IMR-90 (cell line): ENCODE measurements around the gene TMEM200A. TPM values are rescaled to one million over a fixed set of nuclear protein-coding genes. Genes with fewer than 3 reads are reported as not detected.

Experiments
- ATAC-seq: fragments of 200-7000 bp; cut with Tn5 transposase; 2 replicates; pipeline ENCODE4 v1.9.1; 2020; ENCODE audit warnings: low read depth, mild to moderate bottlenecking, moderate library complexity
- Bru-seq: library from RNA; stranded (reverse); fragments of 400-500 nt; gene quantifications from one replicate; lab custom pipeline; 2021; lab: Mats Ljungman, UMichigan
- BruChase-seq, 2 experiments: library from RNA; stranded (reverse); fragments of 400-500 nt; gene quantifications; one replicate each; lab custom pipeline; 2021; lab: Mats Ljungman, UMichigan
- BruUV-seq: library from RNA; stranded (reverse); fragments of 400-500 nt; replicated peaks from 2 replicates; lab custom pipeline; 2021; lab: Mats Ljungman, UMichigan
- CTCF ChIA-PET: fragments of 300-600 bp; formaldehyde crosslinking; extraction: SDS; loops from one replicate; lab custom pipeline; 2021; ENCODE audit warnings: antibody characterized with exemption; lab: Yijun Ruan, JAX
- POLR2A ChIA-PET: fragments of 300-600 bp; sonication (Branson Sonifier 250); formaldehyde crosslinking; loops from one replicate; lab custom pipeline; 2022; ENCODE audit warnings: antibody characterized with exemption; ENCODE audit not compliant: unreplicated experiment; lab: Charles Lee
- DNase-seq: peaks from one replicate; pipeline ENCODE4 v3.0.0; 2013
- H2AFZ ChIP-seq: replicated peaks from 2 replicates; pipeline ENCODE3; 2013; ENCODE audit warnings: low read length, mild to moderate bottlenecking; ENCODE audit not compliant: poor library complexity
- H2AK5ac ChIP-seq: 2 replicates; pipeline ENCODE4 v1.6.1; 2013; ENCODE audit warnings: low read depth, low read length, inconsistent platforms
- H2AK9ac ChIP-seq: replicated peaks from 2 replicates; pipeline ENCODE3; 2013; ENCODE audit warnings: mild to moderate bottlenecking, low read depth, low read length, moderate library complexity; ENCODE audit not compliant: poor library complexity
- H2BK120ac ChIP-seq: 2 replicates; pipeline ENCODE4 v1.6.1; 2013; ENCODE audit warnings: low read depth, low read length, inconsistent platforms
- H2BK15ac ChIP-seq: 3 replicates; pipeline ENCODE4 v1.6.1; 2013; ENCODE audit warnings: low read depth, low read length, inconsistent platforms
- H2BK20ac ChIP-seq: 2 replicates; pipeline ENCODE4 v1.6.1; 2013; ENCODE audit warnings: low read depth, mild to moderate bottlenecking, inconsistent platforms, low read length, moderate library complexity
- H2BK5ac ChIP-seq: 2 replicates; pipeline ENCODE4 v1.6.1; 2013; ENCODE audit warnings: mild to moderate bottlenecking, low read depth, low read length, inconsistent platforms; ENCODE audit not compliant: poor library complexity, severe bottlenecking
- H3K14ac ChIP-seq: replicated peaks from 2 replicates; pipeline ENCODE4 v1.6.1; 2013; ENCODE audit warnings: low read depth, low read length, inconsistent platforms
- H3K18ac ChIP-seq: 2 replicates; pipeline ENCODE4 v1.6.1; 2013; ENCODE audit warnings: low read depth, low read length, control low read depth
- H3K23ac ChIP-seq: 2 replicates; pipeline ENCODE4 v1.6.1; 2013; ENCODE audit warnings: low read depth, low read length, inconsistent platforms
- H3K27ac ChIP-seq: 2 replicates; pipeline ENCODE4 v1.5.1; 2013; ENCODE audit warnings: mild to moderate bottlenecking, control low read depth, low read length; ENCODE audit not compliant: insufficient read depth
- H3K27me3 ChIP-seq: 2 replicates; pipeline ENCODE4 v1.6.1; 2013; ENCODE audit warnings: low read length; ENCODE audit not compliant: control insufficient read depth, insufficient read depth
- H3K36me3 ChIP-seq: 2 replicates; pipeline ENCODE4 v1.6.1; 2013; ENCODE audit warnings: low read length, mixed read lengths; ENCODE audit not compliant: control insufficient read depth, insufficient read depth
- H3K4ac ChIP-seq: 2 replicates; pipeline ENCODE4 v1.6.1; 2013; ENCODE audit warnings: low read depth, low read length, inconsistent platforms
- H3K4me1 ChIP-seq: 2 replicates; pipeline ENCODE4 v1.6.1; 2013; ENCODE audit warnings: low read length, mixed read lengths; ENCODE audit not compliant: control insufficient read depth, insufficient read depth
- H3K4me2 ChIP-seq: 2 replicates; pipeline ENCODE4 v1.6.1; 2013; ENCODE audit warnings: low read depth, mild to moderate bottlenecking, control low read depth, low read length, moderate library complexity
- H3K4me3 ChIP-seq: 2 replicates; pipeline ENCODE4 v1.5.1; 2013; ENCODE audit warnings: low read depth, mild to moderate bottlenecking, control low read depth, low read length, moderate library complexity; ENCODE audit not compliant: insufficient read depth
- H3K56ac ChIP-seq: 2 replicates; pipeline ENCODE4 v1.6.1; 2013; ENCODE audit warnings: low read length, inconsistent platforms; ENCODE audit not compliant: insufficient read depth; ENCODE audit errors: extremely low read depth
- H3K79me1 ChIP-seq, 2 experiments: 2 replicates each; pipeline ENCODE4 v1.6.1; 2013; ENCODE audit warnings: low read length in 2 of 2, inconsistent platforms in 1 of 2, low read depth in 1 of 2
- H3K9ac ChIP-seq: 2 replicates; pipeline ENCODE4 v1.6.1; 2013; ENCODE audit warnings: low read depth, low read length, control low read depth
- H3K9me1 ChIP-seq: 2 replicates; pipeline ENCODE4 v1.6.1; 2013; ENCODE audit warnings: low read length, inconsistent platforms; ENCODE audit not compliant: insufficient read depth
- H3K9me3 ChIP-seq: 2 replicates; pipeline ENCODE4 v1.6.1; 2013; ENCODE audit warnings: low read length; ENCODE audit not compliant: control insufficient read depth, insufficient read depth
- H4K20me1 ChIP-seq: 2 replicates; pipeline ENCODE4 v1.6.1; 2013; ENCODE audit warnings: low read length, inconsistent platforms; ENCODE audit not compliant: insufficient read depth
- H4K5ac ChIP-seq: 2 replicates; pipeline ENCODE4 v1.6.1; 2013; ENCODE audit warnings: mild to moderate bottlenecking, low read depth, low read length, control low read depth
- H4K8ac ChIP-seq, 2 experiments: 2 replicates each; pipeline ENCODE4 v1.6.1; 2013; ENCODE audit warnings: low read depth in 2 of 2, low read length in 2 of 2, control low read depth in 1 of 2, inconsistent platforms in 1 of 2
- H4K91ac ChIP-seq: 2 replicates; pipeline ENCODE4 v1.6.1; 2013; ENCODE audit warnings: low read depth, low read length, inconsistent platforms; ENCODE audit not compliant: insufficient read depth
- BHLHE40 ChIP-seq: fragments of 150-350 bp; IDR thresholded peaks from 2 replicates; pipeline ENCODE4 v1.6.1; 2016; ENCODE audit warnings: mild to moderate bottlenecking, low read depth, low read length
- CHD1 ChIP-seq: IDR thresholded peaks from 2 replicates; pipeline ENCODE4 v1.6.1; 2012; ENCODE audit warnings: low read depth, low read length, improper control_type of control experiment
- FOS ChIP-seq: fragments of 150-350 bp; IDR thresholded peaks from 2 replicates; pipeline ENCODE4 v1.6.1; 2016; ENCODE audit warnings: low read depth, low read length
- MAFK ChIP-seq: IDR thresholded peaks from 2 replicates; pipeline ENCODE4 v1.6.1; 2012; ENCODE audit warnings: low read depth, low read length, improper control_type of control experiment
- MAZ ChIP-seq: IDR thresholded peaks from 2 replicates; pipeline ENCODE4 v1.6.1; 2012; ENCODE audit warnings: low read depth, mild to moderate bottlenecking, low read length, improper control_type of control experiment, moderate library complexity, borderline replicate concordance
- MXI1 ChIP-seq: IDR thresholded peaks from 2 replicates; pipeline ENCODE4 v1.6.1; 2012; ENCODE audit warnings: low read depth, mild to moderate bottlenecking, low read length, moderate library complexity, borderline replicate concordance
- NFE2L2 ChIP-seq: fragments of 150-350 bp; IDR thresholded peaks from 2 replicates; pipeline ENCODE4 v1.6.1; 2016; ENCODE audit warnings: low read depth, mild to moderate bottlenecking, low read length
- POLR2A ChIP-seq: IDR thresholded peaks from 2 replicates; pipeline ENCODE4 v1.6.1; 2012; ENCODE audit warnings: mild to moderate bottlenecking, low read depth, low read length
- RAD21 ChIP-seq: IDR thresholded peaks from 2 replicates; pipeline ENCODE4 v1.6.1; 2012; ENCODE audit warnings: low read length, improper control_type of control experiment
- RFX5 ChIP-seq: IDR thresholded peaks from 2 replicates; pipeline ENCODE4 v1.8.0; 2012; ENCODE audit warnings: low read depth, mild to moderate bottlenecking, low read length, moderate library complexity
- WGBS, 2 experiments: methylation state at CpG; one replicate each; pipeline versions ENCODE4 v1.1.5 to v1.1.7; 2013; ENCODE audit warnings: missing lambda C conversion rate in 2 of 2; ENCODE audit not compliant: insufficient read length in 1 of 2; ENCODE audit errors: extremely low coverage in 2 of 2; 5-methylcytosine and 5-hydroxymethylcytosine counted together
- dilution Hi-C: fragments of 300-500 bp; cut with HindIII; formaldehyde crosslinking; loops from one replicate; pipeline ENCODE4 v1.14.3; 2018; ENCODE audit warnings: low sequenced_read_pairs; ENCODE audit not compliant: unreplicated experiment
- in situ Hi-C: fragments of 300-500 bp; cut with MboI; formaldehyde crosslinking; loops from 3 replicates; pipeline ENCODE4 v1.14.3; 2019; ENCODE audit warnings: low sequenced_read_pairs, inconsistent platforms, mixed read lengths
- intact Hi-C: fragments of 100-400 bp; cut with micrococcal nuclease; formaldehyde crosslinking; loops from 2 replicates; pipeline ENCODE4 v1.10.0; 2022
- long read RNA-seq: library from polyadenylated mRNA; unstranded; transcript quantifications from one replicate; pipeline ENCODE4 v2.0.0, GENCODE V29; 2021; ENCODE audit not compliant: unreplicated experiment
- polyA plus RNA-seq, 3 experiments: library from polyadenylated mRNA; depleted of rRNA; stranded (reverse); fragments of >200 nt; gene quantifications; 2 replicates each; pipeline ENCODE4 v1.2.3, GENCODE V29; 2012; ENCODE audit warnings: low replicate concordance in 1 of 3
- total RNA-seq: library from RNA; depleted of rRNA; stranded (reverse); fragments of >200 nt; gene quantifications from 2 replicates; pipeline ENCODE4 v1.2.3, GENCODE V29; 2012; rRNA removed
- TF ChIP-seq, protein P1 (sequence below): conservative IDR thresholded peaks from 2 replicates; pipeline ENCODE4 v1.5.1; 2012; ENCODE audit warnings: mild to moderate bottlenecking, low read depth, low read length, improper control_type of control experiment

TMEM200A gene
- 37.1 and 47.8 TPM in 2 replicates for total RNA-seq
- 19.4 and 22.8 TPM in 2 replicates for polyA plus RNA-seq (2012; rRNA removed)
- 7.1 and 11.5 TPM in 2 replicates for polyA plus RNA-seq (2012; cell fraction: cytosol; rRNA removed)
- 2.3 and 6.7 TPM in 2 replicates for polyA plus RNA-seq (2012; cell fraction: nucleus; rRNA removed; ENCODE audit: low replicate concordance)
- percentile 82 among the genes with signal in this experiment for Bru-seq, nascent RNA
- BruChase-seq, experiment 1, labeled RNA remaining after a 6-hour chase = percentile 58 among the genes with signal in this experiment
- BruChase-seq, experiment 2, labeled RNA remaining after a 2-hour chase = percentile 65 among the genes with signal in this experiment
- long read RNA-seq, transcript TMEM200A-204 (2 exons, 2,899 nt) = minor isoform, 14 of 57 reads
- long read RNA-seq, transcript TMEM200A-201 (3 exons, 3,512 nt) = major isoform, 22 of 57 reads
- long read RNA-seq, partial matches to known transcripts = 0 of 57 reads
- long read RNA-seq, other reads (novel, unspliced or antisense) = 21 of 57 reads

DNA sequence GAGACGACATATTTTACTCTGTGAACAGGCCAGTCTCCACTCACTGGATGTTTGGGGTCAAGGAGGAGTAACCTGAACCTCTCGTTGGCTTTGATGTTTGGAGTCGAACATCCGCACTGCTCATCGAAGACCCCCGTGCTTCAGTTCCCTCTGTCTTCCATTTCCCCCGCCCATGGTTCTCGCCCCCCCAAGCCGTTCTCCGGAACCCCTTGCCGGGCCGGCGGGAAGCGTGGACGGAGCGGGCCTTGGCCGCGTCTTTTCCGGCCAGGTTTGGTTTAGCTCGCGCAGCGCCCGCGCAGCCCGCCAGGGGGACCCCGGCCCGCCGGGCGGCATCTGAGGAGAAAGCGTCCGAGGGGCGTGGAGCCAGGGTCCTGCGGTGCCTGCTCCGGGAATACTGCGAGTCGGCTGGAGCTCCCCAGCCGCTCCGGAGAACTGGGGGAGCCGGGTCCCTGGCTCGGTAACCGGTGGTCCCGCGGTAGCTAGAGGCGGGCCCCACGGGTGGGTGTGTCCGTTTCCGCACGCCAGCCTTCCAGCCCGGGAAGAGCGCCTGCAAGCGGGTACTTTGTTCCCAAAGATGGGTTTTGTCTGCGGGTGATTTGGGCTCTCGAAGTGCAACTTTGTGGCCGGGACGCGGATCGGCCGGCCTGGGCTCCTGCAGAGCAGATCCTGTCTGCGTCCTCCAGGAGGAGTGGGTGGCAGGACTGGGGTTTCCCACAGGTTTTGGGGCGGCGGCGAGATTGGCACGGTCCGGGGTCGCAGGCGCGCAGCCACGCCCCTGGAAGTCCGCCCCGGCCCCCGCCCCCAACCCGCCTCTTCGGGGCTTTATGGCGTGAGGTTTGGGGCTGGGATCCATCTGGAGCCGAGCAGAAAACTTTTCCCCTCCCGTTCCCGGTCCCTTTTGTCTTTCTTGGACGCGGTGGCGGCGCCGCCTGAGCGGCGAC, at the start of gene TMEM200A:
Gene TMEM200A (plus strand): TSS at position 852 of the 941 bp plus-strand sequence. CDS start 74,406 bp downstream, outside the sequence.
- intact Hi-C loops = loop anchor here (1.0 to 2.0 kb wide), 5 partner anchors 43 to 478 kb away; no protein-coding TSS in a partner anchor
- peak within 1 kb of the TSS; percentile 57 for H2BK20ac ChIP-seq
- H4K5ac ChIP-seq = peak within 1 kb of the TSS; percentile 26
- no peaks in the 10 kb centered on the region for H3K36me3 ChIP-seq
- peak within 1 kb of the TSS; percentile 73; the same call in 1 of the 2 replicates for H3K23ac ChIP-seq
- WGBS, 2 experiments = 0% methylated on average over 32 of the region's 84 CpGs; no CpG with 5 or more reads in 1 of the 2 experiments
- BruUV-seq = no TSS peak
- ChIA-PET POLR2A (no interaction called here), CTCF (interaction anchor here (0.9 to 1.2 kb wide), 9 partner anchors 8 to 460 kb away, joined by 3 to 7 read pairs (median 4); no protein-coding TSS in a partner anchor)
- H3K4me1 ChIP-seq = peaks cover 5% of the 10 kb centered on the region
- dilution Hi-C loops = no loop called here
- H3K27ac ChIP-seq = peak within 1 kb of the TSS; percentile 82
- peak within 1 kb of the TSS; percentile 92 for H2AK9ac ChIP-seq
- no peaks in the 10 kb centered on the region for H3K27me3 ChIP-seq
- no peak within 1 kb of the TSS; the same call in 1 of the 2 replicates for H2AK5ac ChIP-seq
- H3K4me3 ChIP-seq = peak within 1 kb of the TSS; percentile 85
- H3K79me1 ChIP-seq = peaks cover 0 to 27% of the 10 kb centered on the region in 2 experiments; a peak in 3 of 4 replicates
- DNase-seq = peak; percentile 70
- peak within 1 kb of the TSS; percentile 84 for H3K9ac ChIP-seq
- peak within 1 kb of the TSS; percentile 89 for H3K4ac ChIP-seq
- no peaks in the 10 kb centered on the region for H3K9me3 ChIP-seq
- H3K56ac ChIP-seq = peak within 1 kb of the TSS; percentile 62
- H2BK15ac ChIP-seq = peak within 1 kb of the TSS; percentile 13; the same call in 1 of the 3 replicates
- H2AFZ ChIP-seq = peak within 1 kb of the TSS; percentile 94
- peak within 1 kb of the TSS; percentile 75 for H2BK120ac ChIP-seq
- peak; percentile 76 for ATAC-seq
- in situ Hi-C loops = loop anchor here (10.0 kb wide), 1 partner anchor 329 kb away; no protein-coding TSS in a partner anchor
- peak within 1 kb of the TSS; percentile 89 for H3K18ac ChIP-seq
- peaks cover 10% of the 10 kb centered on the region; the same call in 1 of the 2 replicates for H4K20me1 ChIP-seq
- H4K8ac ChIP-seq = peak within 1 kb of the TSS; percentile 3 to 80; a peak in 2 of 4 replicates
- H3K14ac ChIP-seq = peak within 1 kb of the TSS; percentile 69
- H3K4me2 ChIP-seq = peak within 1 kb of the TSS; percentile 88
- H3K9me1 ChIP-seq = peaks cover 5% of the 10 kb centered on the region
- peak within 1 kb of the TSS; percentile 53; the same call in 1 of the 2 replicates for H4K91ac ChIP-seq
- peak within 1 kb of the TSS; percentile 84 for H2BK5ac ChIP-seq
- TF ChIP-seq BHLHE40 (no peak), FOS (no peak), MXI1 (peak; percentile 66; the same call in 1 of the 2 replicates), MAZ (no peak), CHD1 (0 out of 2 replicates have a peak, but pooled peaks have one; percentile 35), RAD21 (peak; percentile 75), NFE2L2 (no peak), POLR2A (peak; percentile 15; the same call in 1 of the 2 replicates), RFX5 (no peak), MAFK (no peak)
- TF ChIP-seq, protein P1, sequence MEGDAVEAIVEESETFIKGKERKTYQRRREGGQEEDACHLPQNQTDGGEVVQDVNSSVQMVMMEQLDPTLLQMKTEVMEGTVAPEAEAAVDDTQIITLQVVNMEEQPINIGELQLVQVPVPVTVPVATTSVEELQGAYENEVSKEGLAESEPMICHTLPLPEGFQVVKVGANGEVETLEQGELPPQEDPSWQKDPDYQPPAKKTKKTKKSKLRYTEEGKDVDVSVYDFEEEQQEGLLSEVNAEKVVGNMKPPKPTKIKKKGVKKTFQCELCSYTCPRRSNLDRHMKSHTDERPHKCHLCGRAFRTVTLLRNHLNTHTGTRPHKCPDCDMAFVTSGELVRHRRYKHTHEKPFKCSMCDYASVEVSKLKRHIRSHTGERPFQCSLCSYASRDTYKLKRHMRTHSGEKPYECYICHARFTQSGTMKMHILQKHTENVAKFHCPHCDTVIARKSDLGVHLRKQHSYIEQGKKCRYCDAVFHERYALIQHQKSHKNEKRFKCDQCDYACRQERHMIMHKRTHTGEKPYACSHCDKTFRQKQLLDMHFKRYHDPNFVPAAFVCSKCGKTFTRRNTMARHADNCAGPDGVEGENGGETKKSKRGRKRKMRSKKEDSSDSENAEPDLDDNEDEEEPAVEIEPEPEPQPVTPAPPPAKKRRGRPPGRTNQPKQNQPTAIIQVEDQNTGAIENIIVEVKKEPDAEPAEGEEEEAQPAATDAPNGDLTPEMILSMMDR = peak; percentile 85
